ENCODE measurements around the gene C11orf54.

DNA sequence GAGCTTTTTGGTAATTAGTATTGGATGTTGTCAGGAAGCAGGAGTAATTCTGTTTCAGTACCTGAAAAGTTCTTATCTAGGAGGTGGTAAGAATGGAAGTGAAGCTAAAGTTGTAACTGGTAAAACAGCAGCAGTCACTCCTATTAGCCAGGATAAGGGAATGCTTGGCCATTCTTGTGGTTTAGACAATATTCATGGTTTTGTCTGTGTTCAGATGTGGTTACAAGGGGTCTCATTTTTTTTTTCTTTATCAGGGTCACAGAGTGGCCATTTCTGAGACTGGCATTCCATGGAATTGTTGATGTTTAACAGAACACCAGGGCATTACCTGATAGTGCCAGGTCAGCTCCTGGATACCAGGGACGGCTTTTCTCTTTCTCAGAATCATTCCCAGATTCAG lies 24.0 kb upstream of the C11orf54 start:
- TF ChIP-seq, protein P1, sequence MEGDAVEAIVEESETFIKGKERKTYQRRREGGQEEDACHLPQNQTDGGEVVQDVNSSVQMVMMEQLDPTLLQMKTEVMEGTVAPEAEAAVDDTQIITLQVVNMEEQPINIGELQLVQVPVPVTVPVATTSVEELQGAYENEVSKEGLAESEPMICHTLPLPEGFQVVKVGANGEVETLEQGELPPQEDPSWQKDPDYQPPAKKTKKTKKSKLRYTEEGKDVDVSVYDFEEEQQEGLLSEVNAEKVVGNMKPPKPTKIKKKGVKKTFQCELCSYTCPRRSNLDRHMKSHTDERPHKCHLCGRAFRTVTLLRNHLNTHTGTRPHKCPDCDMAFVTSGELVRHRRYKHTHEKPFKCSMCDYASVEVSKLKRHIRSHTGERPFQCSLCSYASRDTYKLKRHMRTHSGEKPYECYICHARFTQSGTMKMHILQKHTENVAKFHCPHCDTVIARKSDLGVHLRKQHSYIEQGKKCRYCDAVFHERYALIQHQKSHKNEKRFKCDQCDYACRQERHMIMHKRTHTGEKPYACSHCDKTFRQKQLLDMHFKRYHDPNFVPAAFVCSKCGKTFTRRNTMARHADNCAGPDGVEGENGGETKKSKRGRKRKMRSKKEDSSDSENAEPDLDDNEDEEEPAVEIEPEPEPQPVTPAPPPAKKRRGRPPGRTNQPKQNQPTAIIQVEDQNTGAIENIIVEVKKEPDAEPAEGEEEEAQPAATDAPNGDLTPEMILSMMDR (IDR thresholded peaks at IDR 0.05; ENCODE audit: borderline replicate concordance, extremely low read depth, low read length, poor library complexity, severe bottlenecking) = no peak
- no peak for TF ChIP-seq EZH2 (IDR thresholded peaks at IDR 0.05; ENCODE audit: borderline replicate concordance, low read depth, low read length, severe bottlenecking)

Measured in DND-41 (cell line).